Muscle layer of duodenum (tissue), 2 donors: ENCODE measurements around the gene QSER1.
"Not testable (repeated sequence)": the region's sequence is repeated elsewhere in the genome, so short reads cannot be mapped to it uniquely, and the experiment has no call there.

Experiments used
- H3K27ac ChIP-seq: one replicate; pipeline ENCODE4 v1.7.0; 2013; ENCODE audit warnings: mild to moderate bottlenecking, low read length
- H3K27me3 ChIP-seq: one replicate; pipeline ENCODE4 v1.7.0; 2013; ENCODE audit warnings: low read depth, mild to moderate bottlenecking, control low read depth, low read length
- H3K36me3 ChIP-seq, 2 donors: one replicate each; pipeline ENCODE4 v1.7.0; 2013; ENCODE audit warnings: low read length in 2 of 2, control low read depth in 1 of 2, mild to moderate bottlenecking in 1 of 2; ENCODE audit not compliant: insufficient read depth in 2 of 2, control insufficient read depth in 1 of 2
- H3K4me1 ChIP-seq, 2 donors: one replicate each; pipeline ENCODE4 v1.7.0; 2013; ENCODE audit warnings: low read length in 2 of 2, mild to moderate bottlenecking in 2 of 2, control low read depth in 1 of 2, moderate library complexity in 1 of 2; ENCODE audit not compliant: insufficient read depth in 2 of 2, control insufficient read depth in 1 of 2
- H3K4me3 ChIP-seq, 2 donors: one replicate each; pipeline ENCODE4 v1.7.0; 2013; ENCODE audit warnings: low read length in 2 of 2, low read depth in 1 of 2, mild to moderate bottlenecking in 1 of 2
- H3K9me3 ChIP-seq, 2 donors: one replicate each; pipeline ENCODE4 v1.7.0; 2013; ENCODE audit warnings: low read length in 2 of 2, control low read depth in 1 of 2, mild to moderate bottlenecking in 1 of 2; ENCODE audit not compliant: control insufficient read depth in 1 of 2
- donor health status: healthy.

The QSER1 gene

GRCh38 chr11:32963721-32964120 is 71.1 kb downstream of the QSER1 start:
- no peak overlapping the region for H3K4me3 ChIP-seq
- H3K27me3 ChIP-seq = no peaks in the 10 kb centered on the region
- H3K4me1 ChIP-seq = peaks cover 0 to 6% of the 10 kb centered on the region in 2 donors
- H3K36me3 ChIP-seq = peaks cover 6 to 16% of the 10 kb centered on the region in 2 donors
- no peak overlapping the region for H3K27ac ChIP-seq
- H3K9me3 ChIP-seq = no peaks in the 10 kb centered on the region

- Histone ChIP-seq H3K27me3 (no peaks in the 10 kb centered on the region), H3K4me1 (peaks cover 0 to 6% of the 10 kb centered on the region in 2 donors)
Observed at GRCh38 chr11:32968541-32968940, 75.9 kb downstream of the QSER1 start.

GRCh38 chr11:32972233-32972632 is 79.6 kb downstream of the QSER1 start:
- H3K36me3 ChIP-seq = peaks cover 6 to 16% of the 10 kb centered on the region in 2 donors
- H3K4me1 ChIP-seq, H3K9me3 ChIP-seq, H3K27ac ChIP-seq, H3K27me3 ChIP-seq, H3K4me3 ChIP-seq: not testable (repeated sequence)

More at GRCh38 chr11:32968541-32968940, 75.9 kb downstream of the QSER1 start:
- Histone ChIP-seq H3K9me3 (no peaks in the 10 kb centered on the region), H3K27ac (no peak overlapping the region), H3K36me3 (peaks cover 5 to 9% of the 10 kb centered on the region in 2 donors), H3K4me3 (no peak overlapping the region)

GRCh38 chr11:32972781-32973180 is 80.2 kb downstream of the QSER1 start:
- Histone ChIP-seq H3K27ac (no peak overlapping the region), H3K9me3 (no peaks in the 10 kb centered on the region), H3K4me3 (no peak overlapping the region), H3K36me3 (peaks cover 6 to 22% of the 10 kb centered on the region in 2 donors), H3K4me1 (peaks cover 0 to 6% of the 10 kb centered on the region in 2 donors), H3K27me3 (no peaks in the 10 kb centered on the region)

GRCh38 chr11:32982626-32983025 is 90.0 kb downstream of the QSER1 start:
- Histone ChIP-seq H3K4me1 (no peaks in the 10 kb centered on the region), H3K9me3 (no peaks in the 10 kb centered on the region), H3K27ac (no peak overlapping the region), H3K27me3 (no peaks in the 10 kb centered on the region), H3K4me3 (no peak overlapping the region), H3K36me3 (peaks cover 0 to 3% of the 10 kb centered on the region in 2 donors)

GRCh38 chr11:32983506-32983905 is 90.9 kb downstream of the QSER1 start:
- H3K27ac ChIP-seq = no peak overlapping the region
- no peaks in the 10 kb centered on the region for H3K36me3 ChIP-seq
- no peaks in the 10 kb centered on the region for H3K27me3 ChIP-seq
- no peaks in the 10 kb centered on the region for H3K4me1 ChIP-seq
- H3K9me3 ChIP-seq = no peaks in the 10 kb centered on the region
- H3K4me3 ChIP-seq = no peak overlapping the region

- no peaks in the 10 kb centered on the region for H3K36me3 ChIP-seq
Observed at GRCh38 chr11:32985600-32985999, 93.0 kb downstream of the QSER1 start.

GRCh38 chr11:32987851-32988250 is 95.2 kb downstream of the QSER1 start:
- Histone ChIP-seq H3K9me3 (peaks cover 0 to 12% of the 10 kb centered on the region in 2 donors), H3K27me3 (no peaks in the 10 kb centered on the region), H3K4me3 (no peak overlapping the region), H3K4me1 (no peaks in the 10 kb centered on the region), H3K27ac (no peak overlapping the region), H3K36me3 (no peaks in the 10 kb centered on the region)

More at GRCh38 chr11:32985600-32985999, 93.0 kb downstream of the QSER1 start:
- Histone ChIP-seq H3K27ac (no peak overlapping the region), H3K4me1 (no peaks in the 10 kb centered on the region), H3K27me3 (no peaks in the 10 kb centered on the region), H3K4me3 (no peak overlapping the region), H3K9me3 (no peaks in the 10 kb centered on the region)

- H3K36me3 ChIP-seq = no peaks in the 10 kb centered on the region
Observed at GRCh38 chr11:32990481-32990880, 97.9 kb downstream of the QSER1 start.

GRCh38 chr11:32991427-32991826 is 98.8 kb downstream of the QSER1 start:
- H3K4me1 ChIP-seq = no peaks in the 10 kb centered on the region
- no peaks in the 10 kb centered on the region for H3K27me3 ChIP-seq
- no peaks in the 10 kb centered on the region for H3K36me3 ChIP-seq
- no peak overlapping the region for H3K4me3 ChIP-seq
- H3K9me3 ChIP-seq = peaks cover 0 to 15% of the 10 kb centered on the region in 2 donors
- H3K27ac ChIP-seq = no peak overlapping the region

More at GRCh38 chr11:32990481-32990880, 97.9 kb downstream of the QSER1 start:
- Histone ChIP-seq H3K27ac (no peak overlapping the region), H3K4me1 (no peaks in the 10 kb centered on the region), H3K4me3 (no peak overlapping the region), H3K27me3 (no peaks in the 10 kb centered on the region), H3K9me3 (peaks cover 0 to 15% of the 10 kb centered on the region in 2 donors)

GRCh38 chr11:32991898-32992297 is 99.3 kb downstream of the QSER1 start:
- Histone ChIP-seq H3K9me3 (peaks cover 0 to 15% of the 10 kb centered on the region in 2 donors), H3K27me3 (no peaks in the 10 kb centered on the region), H3K36me3 (no peaks in the 10 kb centered on the region), H3K27ac (no peak overlapping the region), H3K4me1 (no peaks in the 10 kb centered on the region), H3K4me3 (no peak overlapping the region)

GRCh38 chr11:33000181-33000580 is 107.6 kb downstream of the QSER1 start:
- no peaks in the 10 kb centered on the region for H3K4me1 ChIP-seq
- H3K27me3 ChIP-seq = no peaks in the 10 kb centered on the region
- H3K36me3 ChIP-seq = no peaks in the 10 kb centered on the region
- no peak overlapping the region for H3K27ac ChIP-seq
- H3K4me3 ChIP-seq = no peak overlapping the region
- no peaks in the 10 kb centered on the region for H3K9me3 ChIP-seq
